GM12875 (cell line): ENCODE results near the gene DDX55.

Experiments
- H3K4me3 ChIP-seq: one replicate; pipeline ENCODE4 v1.5.1; 2011; ENCODE audit warnings: low read depth, low read length, control low read depth
- TF ChIP-seq, protein P1 (sequence below): IDR thresholded peaks from 2 replicates; pipeline ENCODE4 v1.5.1; 2011; ENCODE audit warnings: low read depth, mild to moderate bottlenecking, control low read depth, inconsistent platforms, low read length, moderate library complexity, borderline replicate concordance; ENCODE audit not compliant: insufficient read depth

The DDX55 gene

DNA sequence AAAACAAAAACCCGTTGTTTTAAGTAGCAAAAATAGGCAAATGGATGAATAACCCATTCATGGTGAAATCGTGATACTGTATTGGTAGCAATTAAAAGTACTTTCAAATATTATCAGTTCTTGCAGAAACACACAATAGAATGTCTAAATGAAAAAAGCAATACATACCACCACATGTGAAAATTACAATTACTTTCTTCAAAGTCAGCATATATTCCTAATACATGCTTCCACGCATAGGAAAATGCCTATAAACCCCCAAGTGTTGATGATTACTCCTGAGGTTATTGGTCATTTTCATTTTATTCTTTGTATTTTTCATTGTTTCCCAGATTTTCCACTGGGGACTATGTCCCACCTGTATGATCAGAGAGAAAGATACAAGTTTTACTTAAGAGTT is 15.2 kb downstream of the DDX55 start:
- no peak overlapping the region for H3K4me3 ChIP-seq
- TF ChIP-seq, protein P1, sequence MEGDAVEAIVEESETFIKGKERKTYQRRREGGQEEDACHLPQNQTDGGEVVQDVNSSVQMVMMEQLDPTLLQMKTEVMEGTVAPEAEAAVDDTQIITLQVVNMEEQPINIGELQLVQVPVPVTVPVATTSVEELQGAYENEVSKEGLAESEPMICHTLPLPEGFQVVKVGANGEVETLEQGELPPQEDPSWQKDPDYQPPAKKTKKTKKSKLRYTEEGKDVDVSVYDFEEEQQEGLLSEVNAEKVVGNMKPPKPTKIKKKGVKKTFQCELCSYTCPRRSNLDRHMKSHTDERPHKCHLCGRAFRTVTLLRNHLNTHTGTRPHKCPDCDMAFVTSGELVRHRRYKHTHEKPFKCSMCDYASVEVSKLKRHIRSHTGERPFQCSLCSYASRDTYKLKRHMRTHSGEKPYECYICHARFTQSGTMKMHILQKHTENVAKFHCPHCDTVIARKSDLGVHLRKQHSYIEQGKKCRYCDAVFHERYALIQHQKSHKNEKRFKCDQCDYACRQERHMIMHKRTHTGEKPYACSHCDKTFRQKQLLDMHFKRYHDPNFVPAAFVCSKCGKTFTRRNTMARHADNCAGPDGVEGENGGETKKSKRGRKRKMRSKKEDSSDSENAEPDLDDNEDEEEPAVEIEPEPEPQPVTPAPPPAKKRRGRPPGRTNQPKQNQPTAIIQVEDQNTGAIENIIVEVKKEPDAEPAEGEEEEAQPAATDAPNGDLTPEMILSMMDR = no peak

DNA sequence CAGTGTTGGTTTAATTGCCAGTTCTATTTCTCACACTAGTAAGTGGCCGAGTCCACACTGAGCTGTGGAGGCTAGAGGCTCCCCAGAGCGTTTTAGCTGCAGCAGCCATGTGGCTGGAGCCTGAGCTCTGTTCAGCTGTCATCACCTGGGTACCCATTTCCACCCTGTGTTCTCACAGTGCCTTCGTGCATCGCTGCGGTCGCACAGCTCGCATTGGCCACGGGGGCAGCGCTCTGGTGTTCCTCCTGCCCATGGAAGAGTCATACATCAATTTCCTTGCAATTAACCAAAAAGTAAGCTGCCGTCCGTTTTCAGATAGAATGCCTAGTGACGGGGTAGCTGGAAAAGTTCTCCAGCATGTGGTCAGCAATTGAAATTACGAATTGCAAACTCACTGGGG is 15.7 kb downstream of the DDX55 start:
- no peak overlapping the region for H3K4me3 ChIP-seq
- TF ChIP-seq, protein P1 = no peak

DNA sequence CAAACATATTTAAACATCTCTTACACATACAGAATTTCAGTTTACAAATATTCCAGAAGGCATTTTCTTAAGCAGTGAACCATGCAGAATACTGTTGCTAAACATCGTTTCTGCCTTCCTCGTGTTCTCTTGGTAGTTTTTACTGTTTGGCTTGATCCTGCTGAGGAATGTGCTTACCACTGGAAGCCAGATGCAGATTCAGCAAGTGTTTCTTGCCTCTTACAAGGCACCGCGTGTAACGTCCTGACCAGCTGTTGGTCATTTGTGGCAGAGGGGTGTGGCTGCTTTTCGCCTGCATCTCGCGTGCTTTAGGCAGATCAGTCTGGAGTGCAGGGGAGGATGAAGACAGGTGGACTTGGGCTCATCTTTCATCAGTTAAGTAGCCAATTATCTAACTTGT is 19.2 kb downstream of the DDX55 start:
- no peak overlapping the region for H3K4me3 ChIP-seq
- TF ChIP-seq, protein P1 = no peak

DNA sequence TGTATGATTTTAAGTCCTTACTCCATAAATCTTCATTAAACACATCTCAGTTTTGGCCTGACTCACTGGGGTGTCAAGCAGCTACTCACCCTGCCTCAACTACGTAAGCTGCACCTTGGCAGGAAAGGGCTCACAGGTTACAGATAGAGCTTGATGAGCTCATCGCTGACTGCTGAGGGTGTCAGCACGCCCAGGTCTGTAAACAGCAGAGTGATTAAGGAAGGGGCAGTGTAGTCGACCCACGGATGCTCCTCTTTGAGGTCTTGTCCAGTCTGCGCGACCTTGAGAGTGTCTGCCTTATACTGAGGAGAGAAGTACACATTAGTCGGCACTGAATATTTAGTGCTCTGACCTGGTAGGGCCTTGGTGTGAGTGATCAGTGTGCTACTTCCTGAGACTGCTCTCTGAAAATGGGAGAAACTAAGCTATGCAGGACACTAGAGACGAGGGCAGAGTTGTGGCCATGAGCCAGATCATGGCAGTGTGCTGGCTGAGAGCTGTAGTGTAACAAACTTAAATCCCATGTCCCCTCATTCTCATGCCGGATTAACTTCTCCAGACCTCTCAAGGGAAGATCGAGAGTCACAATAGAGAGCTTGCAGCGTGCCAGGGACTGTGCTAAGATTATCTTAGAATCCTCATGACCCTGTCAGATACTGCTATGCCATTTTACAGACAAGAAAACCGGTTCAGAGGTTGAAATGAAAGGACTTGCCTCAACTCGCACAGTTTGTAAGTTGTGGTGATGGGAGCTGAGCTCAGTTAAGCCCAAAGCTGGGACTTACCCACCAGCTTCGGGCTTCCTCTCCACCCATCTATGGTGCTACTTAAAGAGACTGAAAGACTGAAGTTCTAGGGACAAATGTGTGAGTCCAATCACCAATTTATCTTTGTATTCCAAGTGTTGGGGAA is 20.0 kb downstream of the DDX55 start:
- no peak overlapping the region for H3K4me3 ChIP-seq
- TF ChIP-seq, protein P1 = no peak

- peak within 1 kb of the TSS; percentile 81 for H3K4me3 ChIP-seq
- TF ChIP-seq, protein P1 = no peak
Observed at GRCh38 chr12:123633379-123634141, 31.7 kb downstream of the DDX55 start, which contains the start of the genes EIF2B1 and GTF2H3. Gene EIF2B1 (minus strand): TSS chr12:123633686. CDS start chr12:123633557, 129 bp downstream. Gene GTF2H3 (plus strand): TSS chr12:123633829. CDS start chr12:123633860, 31 bp downstream.

- TF ChIP-seq, protein P1 = no peak
- H3K4me3 ChIP-seq = peak overlapping the region; percentile 81
Observed at GRCh38 chr12:123634142-123634561, 32.3 kb downstream of the DDX55 start.
